Measurements from ENCODE around the gene TTC28. TPM values are rescaled to one million over a fixed set of nuclear protein-coding genes. Genes with fewer than 3 reads are reported as not detected.

TTC28 gene
- total and polyA plus RNA-seq, 10 of the 15 experiments (the other 5 are each of a cell fraction or from before 2014, with no cell fraction given), result 0.15 to 8.4 (median 1.4) TPM

GRCh38 chr22:28005513-28005912 is 674.1 kb downstream of the TTC28 start:
- BruUV-seq (replicated peaks), result no TSS peak
- SMC1A ChIA-PET (ENCODE audit: uncharacterized antibody, unreplicated experiment), result interaction anchor here (0.9 to 1.3 kb wide), 2 partner anchors 119 to 124 kb away, joined by 3 to 5 read pairs; no protein-coding TSS in a partner anchor

More at GRCh38 chr22:28005513-28005912, 674.1 kb downstream of the TTC28 start:
- no peak overlapping the region for H3K27ac ChIP-seq (ENCODE audit: control insufficient read depth, insufficient read depth)
- H3K9me3 ChIP-seq (replicated peaks; ENCODE audit: control insufficient read depth, insufficient read depth, low read length), result no peaks in the 10 kb centered on the region
- in situ Hi-C loops (cut with MboI), result loop anchor here (5.0 to 25.0 kb wide), 3 partner anchors 118 to 1243 kb away; no protein-coding TSS in a partner anchor
- H3K79me2 ChIP-seq (ENCODE audit: control insufficient read depth, insufficient read depth, low read length), result no peaks in the 10 kb centered on the region
- H3K9ac ChIP-seq (ENCODE audit: control insufficient read depth, insufficient read depth, low read length), result no peak overlapping the region
- no peaks in the 10 kb centered on the region for H3K36me3 ChIP-seq (ENCODE audit: control insufficient read depth in 2 of 2, insufficient read depth in 2 of 2, low read length in 1 of 2)
- DNase-seq (ENCODE audit: low read depth, low spot score) (no peak), FAIRE-seq (no peak), ATAC-seq (no peak)
- no peak overlapping the region for H3K4me2 ChIP-seq (ENCODE audit: control insufficient read depth, insufficient read depth)
- H3K4me1 ChIP-seq (ENCODE audit: control insufficient read depth, insufficient read depth, low read length), result no peaks in the 10 kb centered on the region
- POLR2A ChIA-PET, result no interaction called here
- CTCF ChIA-PET, result interaction anchor here (1.1 to 2.2 kb wide), 3 partner anchors 14 to 127 kb away, joined by 3 to 5 read pairs (median 3); no protein-coding TSS in a partner anchor
- H2AFZ ChIP-seq (ENCODE audit: control insufficient read depth, low read depth, low read length), result no peak overlapping the region
- intact Hi-C loops (cut with micrococcal nuclease; ENCODE audit: unreplicated experiment), result no loop called here
- no peaks in the 10 kb centered on the region for H3K27me3 ChIP-seq (replicated peaks in 1 of 2; ENCODE audit: control insufficient read depth in 2 of 2, insufficient read depth in 2 of 2, low read length in 1 of 2)
- TF ChIP-seq STAT3 (IDR thresholded peaks at IDR 0.05; ENCODE audit: low read depth, low read length) (no peak), CHD1 (IDR thresholded peaks at IDR 0.05; ENCODE audit: low read depth, low read length) (no peak), ATF2 (IDR thresholded peaks at IDR 0.05; ENCODE audit: low read length) (no peak), RELA (IDR thresholded peaks at IDR 0.05; ENCODE audit: borderline replicate concordance, partially characterized antibody) (no peak), MYB (IDR thresholded peaks at IDR 0.05; ENCODE audit: borderline replicate concordance, low read depth, low read length) (no peak), SRF (IDR thresholded peaks at IDR 0.05; ENCODE audit: low read depth in 2 of 2, low read length in 2 of 2) (no peak), RBBP5 (conservative IDR thresholded peaks at IDR 0.05) (no peak), NFIC (IDR thresholded peaks at IDR 0.05; ENCODE audit: low read depth, low read length) (no peak), BCL3 (IDR thresholded peaks at IDR 0.05; ENCODE audit: borderline replicate concordance, insufficient read depth, low read depth, low read length, poor library complexity, severe bottlenecking) (no peak), POLR2AphosphoS2 (IDR thresholded peaks at IDR 0.05; ENCODE audit: low read depth, low read length) (no peak), ZSCAN29 (IDR thresholded peaks at IDR 0.05) (no peak)
- TF ChIP-seq, protein P1, sequence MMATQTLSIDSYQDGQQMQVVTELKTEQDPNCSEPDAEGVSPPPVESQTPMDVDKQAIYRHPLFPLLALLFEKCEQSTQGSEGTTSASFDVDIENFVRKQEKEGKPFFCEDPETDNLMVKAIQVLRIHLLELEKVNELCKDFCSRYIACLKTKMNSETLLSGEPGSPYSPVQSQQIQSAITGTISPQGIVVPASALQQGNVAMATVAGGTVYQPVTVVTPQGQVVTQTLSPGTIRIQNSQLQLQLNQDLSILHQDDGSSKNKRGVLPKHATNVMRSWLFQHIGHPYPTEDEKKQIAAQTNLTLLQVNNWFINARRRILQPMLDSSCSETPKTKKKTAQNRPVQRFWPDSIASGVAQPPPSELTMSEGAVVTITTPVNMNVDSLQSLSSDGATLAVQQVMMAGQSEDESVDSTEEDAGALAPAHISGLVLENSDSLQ (IDR thresholded peaks at IDR 0.05), result no peak
- WGBS (ENCODE audit: insufficient coverage, insufficient replicate concordance, low lambda C conversion rate, missing lambda C conversion rate), result 58% methylated on average over 6 of the region's 6 CpGs
- H4K20me1 ChIP-seq (ENCODE audit: control insufficient read depth, insufficient read depth), result no peaks in the 10 kb centered on the region; the same call in 1 of the 2 replicates
- RAD21 ChIA-PET (ENCODE audit: unreplicated experiment), result interaction anchor here (1.4 kb wide), 1 partner anchor 122 kb away, joined by 4 read pairs; no protein-coding TSS in a partner anchor
- no peak overlapping the region for H3K4me3 ChIP-seq

All from GM12878 (cell line).